Hepatic stellate cell (primary cell): ENCODE data around the gene RGS10.
A peak's percentile ranks its signal among the peaks of the same experiment; 100 is the strongest.
"Not testable (repeated sequence)": the region's sequence is repeated elsewhere in the genome, so short reads cannot be mapped to it uniquely, and the experiment has no call there.

Experiments used
- DNase-seq: peaks from one replicate; pipeline ENCODE4 v3.0.0; 2011; ENCODE audit warnings: low spot score

The RGS10 gene

GRCh38 chr10:119542357-119542987, at the start of gene RGS10:
Gene RGS10, minus strand, starts transcription at chr10:119542719. Its CDS starts 81 bp downstream, at chr10:119542638.
- DNase-seq = peak; percentile 72

- DNase-seq = no peak
These were observed 45.6 kb upstream of the RGS10 start for GRCh38 chr10:119588071-119588470.

- DNase-seq = no peak
These were observed 35.8 kb upstream of the RGS10 start for GRCh38 chr10:119578355-119578754.

- DNase-seq = no peak
These were observed 33.5 kb upstream of the RGS10 start for GRCh38 chr10:119575991-119576390.

GRCh38 chr10:119575506-119575905, 33.0 kb upstream of the RGS10 start:
- DNase-seq = peak; percentile 57

GRCh38 chr10:119567978-119568377, 25.5 kb upstream of the RGS10 start:
- DNase-seq = no peak

GRCh38 chr10:119562097-119562496, 19.6 kb upstream of the RGS10 start:
- no peak for DNase-seq

GRCh38 chr10:119559511-119559910, 17.0 kb upstream of the RGS10 start:
- not testable (repeated sequence) for DNase-seq

GRCh38 chr10:119556081-119556480, 13.6 kb upstream of the RGS10 start:
- DNase-seq = not testable (repeated sequence)

GRCh38 chr10:119555178-119555784, 12.8 kb upstream of the RGS10 start:
- no peak for DNase-seq

- no peak for DNase-seq
These were observed 8.3 kb upstream of the RGS10 start for GRCh38 chr10:119550827-119551226.

- DNase-seq = no peak
These were observed 6.9 kb upstream of the RGS10 start for GRCh38 chr10:119549247-119549999.

- DNase-seq = no peak
These were observed 3.5 kb upstream of the RGS10 start for GRCh38 chr10:119546009-119546408.

- no peak for DNase-seq
These were observed 2.8 kb upstream of the RGS10 start for GRCh38 chr10:119545310-119545709.

GRCh38 chr10:119543814-119544642, 1.5 kb upstream of the RGS10 start:
- no peak for DNase-seq

GRCh38 chr10:119542988-119543813, 682 bp upstream of the RGS10 start:
- DNase-seq = peak; percentile 59

GRCh38 chr10:119541459-119542356, 811 bp downstream of the RGS10 start:
- no peak for DNase-seq

GRCh38 chr10:119541046-119541445, 1.5 kb downstream of the RGS10 start:
- DNase-seq = no peak

- DNase-seq = no peak
These were observed 2.5 kb downstream of the RGS10 start for GRCh38 chr10:119540038-119540437.

- no peak for DNase-seq
These were observed 3.1 kb downstream of the RGS10 start for GRCh38 chr10:119539359-119539825.
